NCI-H510A (cell line): ENCODE results near the gene GJB1.
"Not testable (repeated sequence)": the region's sequence is repeated elsewhere in the genome, so short reads cannot be mapped to it uniquely, and the experiment has no call there.

Experiments
- DNase-seq: peaks from one replicate; lab custom pipeline; 2025; lab: John Stamatoyannopoulos, UW

The GJB1 gene

GRCh38 chrX:71222929-71223328, at the start of gene GJB1:
GJB1 (plus strand) TSS chrX:71223224; CDS start chrX:71223708, 484 bp downstream.
- no peak for DNase-seq

- DNase-seq, result no peak
These were observed 49.6 kb upstream of the GJB1 start for GRCh38 chrX:71173440-71173839.

- DNase-seq, result no peak
These were observed 48.2 kb upstream of the GJB1 start for GRCh38 chrX:71174795-71175194.

GRCh38 chrX:71175531-71175930, 47.5 kb upstream of the GJB1 start:
- no peak for DNase-seq

- no peak for DNase-seq
These were observed 45.7 kb upstream of the GJB1 start for GRCh38 chrX:71177327-71177726.

GRCh38 chrX:71178908-71179307, 44.1 kb upstream of the GJB1 start:
- DNase-seq, result peak; percentile 20

GRCh38 chrX:71180579-71181265, 42.3 kb upstream of the GJB1 start:
- DNase-seq, result not testable (repeated sequence)

GRCh38 chrX:71181558-71181909, 41.5 kb upstream of the GJB1 start:
- no peak for DNase-seq

- DNase-seq, result peak; percentile 40
These were observed 40.9 kb upstream of the GJB1 start for GRCh38 chrX:71181910-71182799.

GRCh38 chrX:71182871-71183270, 40.2 kb upstream of the GJB1 start:
- DNase-seq, result no peak

- no peak for DNase-seq
These were observed 39.7 kb upstream of the GJB1 start for GRCh38 chrX:71183341-71183740.

- no peak for DNase-seq
These were observed 38.9 kb upstream of the GJB1 start for GRCh38 chrX:71184092-71184491.

- DNase-seq, result peak; percentile 25
These were observed 38.1 kb upstream of the GJB1 start for GRCh38 chrX:71184803-71185495.

GRCh38 chrX:71191248-71191647, 31.8 kb upstream of the GJB1 start:
- no peak for DNase-seq

GRCh38 chrX:71195964-71196649, 26.9 kb upstream of the GJB1 start:
- DNase-seq, result no peak

- DNase-seq, result no peak
These were observed 25.0 kb upstream of the GJB1 start for GRCh38 chrX:71198066-71198465.

GRCh38 chrX:71199252-71200008, 23.6 kb upstream of the GJB1 start:
- DNase-seq, result no peak

GRCh38 chrX:71210816-71211215, 12.2 kb upstream of the GJB1 start:
- no peak for DNase-seq

GRCh38 chrX:71212536-71212935, 10.5 kb upstream of the GJB1 start:
- no peak for DNase-seq

GRCh38 chrX:71214152-71214551, 8.9 kb upstream of the GJB1 start:
- no peak for DNase-seq

GRCh38 chrX:71214604-71215337, 8.3 kb upstream of the GJB1 start:
- no peak for DNase-seq
